Stimulated activated CD4-positive, alpha-beta T cell treated with anti-CD3 and anti-CD28 coated beads, TNF-alpha, amount 100 ng/mL, for 4 hours (primary cell): ENCODE results near the gene FREM1.

ENCODE experiments used
- DNase-seq, 3 experiments: peaks; one replicate each; pipeline ENCODE4 v3.0.0-alpha.2; 2020; ENCODE audit warnings: low read depth in 3 of 3

FREM1 gene

GRCh38 chr9:14881006-14881405, 29.2 kb downstream of the FREM1 start:
- no peak for DNase-seq

GRCh38 chr9:14870090-14870489, 40.1 kb downstream of the FREM1 start:
- no peak for DNase-seq

- DNase-seq, result no peak
These were observed 40.6 kb downstream of the FREM1 start for GRCh38 chr9:14869671-14870070.

- DNase-seq, result no peak
These were observed 41.2 kb downstream of the FREM1 start for GRCh38 chr9:14868772-14869583.

- no peak for DNase-seq
These were observed 41.8 kb downstream of the FREM1 start for GRCh38 chr9:14868418-14868771.

- no peak for DNase-seq
These were observed 44.0 kb downstream of the FREM1 start for GRCh38 chr9:14866200-14866749.

GRCh38 chr9:14864309-14864708, 45.9 kb downstream of the FREM1 start:
- no peak for DNase-seq

- DNase-seq, result no peak
These were observed 46.8 kb downstream of the FREM1 start for GRCh38 chr9:14863402-14863801.

- DNase-seq, result no peak
These were observed 52.6 kb downstream of the FREM1 start for GRCh38 chr9:14857449-14858305.

GRCh38 chr9:14849851-14850250, 60.4 kb downstream of the FREM1 start:
- DNase-seq, result no peak

- no peak for DNase-seq
These were observed 60.9 kb downstream of the FREM1 start for GRCh38 chr9:14849296-14849695.

- peak; percentile 8 to 20 (median 11) for DNase-seq
These were observed 63.3 kb downstream of the FREM1 start for GRCh38 chr9:14846871-14847311.

GRCh38 chr9:14843163-14843562, 67.1 kb downstream of the FREM1 start:
- no peak for DNase-seq

GRCh38 chr9:14842269-14842668, 68.0 kb downstream of the FREM1 start:
- DNase-seq, result no peak

- no peak for DNase-seq
These were observed 71.5 kb downstream of the FREM1 start for GRCh38 chr9:14838701-14839100.

- DNase-seq, result no peak
These were observed 73.3 kb downstream of the FREM1 start for GRCh38 chr9:14836885-14837284.

GRCh38 chr9:14831661-14832060, 78.6 kb downstream of the FREM1 start:
- no peak for DNase-seq

GRCh38 chr9:14831074-14831473, 79.2 kb downstream of the FREM1 start:
- DNase-seq, result no peak

GRCh38 chr9:14830057-14830456, 80.2 kb downstream of the FREM1 start:
- no peak for DNase-seq

- no peak for DNase-seq
These were observed 81.0 kb downstream of the FREM1 start for GRCh38 chr9:14829204-14829603.

GRCh38 chr9:14827805-14828204, 82.4 kb downstream of the FREM1 start:
- no peak for DNase-seq

- no peak for DNase-seq
These were observed 85.7 kb downstream of the FREM1 start for GRCh38 chr9:14824481-14824880.

GRCh38 chr9:14823800-14824199, 86.4 kb downstream of the FREM1 start:
- DNase-seq, result no peak
